HG03378 (cell line): ENCODE results near the gene TMEM204.

ENCODE experiments used
- ATAC-seq: cut with Tn5 transposase; IDR thresholded peaks from one replicate; pipeline ENCODE4 v1.9.1; 2021; ENCODE audit warnings: mild to moderate bottlenecking, moderate library complexity; ENCODE audit not compliant: unreplicated experiment

TMEM204 gene

DNA sequence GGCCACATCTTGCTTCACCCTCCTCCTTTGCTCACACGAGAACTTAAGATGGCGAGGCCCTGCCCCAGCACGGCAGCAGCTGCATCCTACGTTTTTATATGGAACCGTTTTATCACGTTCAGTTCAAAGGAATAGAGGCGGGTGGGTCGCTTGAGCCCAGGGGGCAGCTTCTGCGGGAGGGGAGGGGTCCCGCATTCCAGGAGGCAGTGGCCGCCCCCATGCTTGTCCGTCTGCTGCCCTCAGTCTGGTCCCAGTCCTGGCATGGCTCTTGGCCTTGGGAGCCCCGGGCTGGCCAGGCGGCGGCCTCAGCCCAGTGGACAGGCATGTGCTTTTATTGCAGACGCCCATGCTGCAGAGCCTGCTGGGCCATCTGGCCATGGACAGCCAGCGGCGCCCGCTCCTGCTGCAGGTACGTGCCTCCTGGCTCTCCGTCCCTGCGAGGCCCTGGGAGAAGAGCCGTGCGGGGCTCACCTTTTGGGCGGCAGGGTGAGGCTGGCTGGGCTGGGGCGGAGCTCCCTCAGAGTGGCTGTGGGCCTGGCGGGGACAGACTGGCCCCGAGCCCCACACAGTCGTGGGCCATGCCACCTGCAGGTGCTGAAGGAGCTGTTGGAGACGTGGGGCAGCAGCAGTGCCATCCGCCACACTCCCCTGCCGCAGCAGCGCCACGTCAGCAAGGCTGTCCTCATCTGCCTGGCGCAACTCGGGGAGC lies 33.6 kb upstream of the TMEM204 start:
- no peak for ATAC-seq

DNA sequence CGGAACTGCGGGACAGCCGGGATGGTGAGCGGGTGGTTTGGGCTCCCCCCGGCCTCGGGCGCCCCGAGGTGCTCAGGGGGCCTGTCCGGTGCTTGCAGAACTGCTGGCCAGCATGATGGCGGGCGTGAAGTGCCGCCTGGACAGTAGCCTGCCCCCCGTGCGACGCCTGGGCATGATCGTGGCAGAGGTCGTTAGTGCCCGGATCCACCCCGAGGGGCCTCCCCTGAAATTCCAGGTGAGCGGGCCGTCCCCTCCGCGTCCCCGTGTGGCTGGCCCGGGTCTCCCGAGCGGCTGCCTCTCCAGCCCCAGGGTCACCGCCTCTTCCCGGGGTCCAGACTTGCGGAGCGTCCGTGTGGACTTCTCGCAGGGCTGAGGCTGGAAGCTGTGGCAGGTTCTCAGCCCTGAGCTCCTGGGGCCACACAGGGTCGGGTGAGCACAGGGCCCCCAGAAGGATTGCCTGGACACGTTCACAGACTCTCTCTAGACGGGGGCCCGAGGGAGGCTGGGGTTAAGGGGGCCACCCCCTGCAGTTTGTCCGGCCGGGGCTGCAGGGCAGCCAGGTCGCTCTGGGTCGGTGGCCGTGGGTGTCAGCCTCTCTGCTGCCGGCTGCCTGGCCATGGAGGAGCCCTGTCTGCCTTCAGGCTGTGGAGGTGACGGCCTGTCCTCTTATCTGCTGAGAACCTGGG lies 32.9 kb upstream of the TMEM204 start:
- no peak for ATAC-seq

DNA sequence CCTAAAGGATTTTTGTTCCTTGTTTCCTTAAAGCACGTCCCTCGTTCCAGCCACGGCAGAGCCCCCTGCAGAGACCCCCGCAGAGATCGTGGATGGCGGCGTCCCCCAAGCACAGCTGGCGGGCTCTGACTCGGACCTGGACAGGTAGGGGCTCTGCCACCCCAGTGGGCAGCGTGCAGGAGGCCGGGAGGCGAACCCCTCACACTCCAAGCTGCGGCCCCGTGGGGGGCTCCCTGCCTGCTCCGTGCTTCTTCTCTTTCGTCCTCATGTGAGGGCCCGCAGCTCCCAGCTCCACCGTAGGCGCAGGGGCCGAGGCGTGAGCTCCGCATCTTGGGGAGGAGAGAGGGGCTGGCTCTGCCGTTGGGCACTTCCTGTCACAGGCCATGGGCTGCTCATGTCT lies 31.8 kb upstream of the TMEM204 start:
- ATAC-seq = no peak

DNA sequence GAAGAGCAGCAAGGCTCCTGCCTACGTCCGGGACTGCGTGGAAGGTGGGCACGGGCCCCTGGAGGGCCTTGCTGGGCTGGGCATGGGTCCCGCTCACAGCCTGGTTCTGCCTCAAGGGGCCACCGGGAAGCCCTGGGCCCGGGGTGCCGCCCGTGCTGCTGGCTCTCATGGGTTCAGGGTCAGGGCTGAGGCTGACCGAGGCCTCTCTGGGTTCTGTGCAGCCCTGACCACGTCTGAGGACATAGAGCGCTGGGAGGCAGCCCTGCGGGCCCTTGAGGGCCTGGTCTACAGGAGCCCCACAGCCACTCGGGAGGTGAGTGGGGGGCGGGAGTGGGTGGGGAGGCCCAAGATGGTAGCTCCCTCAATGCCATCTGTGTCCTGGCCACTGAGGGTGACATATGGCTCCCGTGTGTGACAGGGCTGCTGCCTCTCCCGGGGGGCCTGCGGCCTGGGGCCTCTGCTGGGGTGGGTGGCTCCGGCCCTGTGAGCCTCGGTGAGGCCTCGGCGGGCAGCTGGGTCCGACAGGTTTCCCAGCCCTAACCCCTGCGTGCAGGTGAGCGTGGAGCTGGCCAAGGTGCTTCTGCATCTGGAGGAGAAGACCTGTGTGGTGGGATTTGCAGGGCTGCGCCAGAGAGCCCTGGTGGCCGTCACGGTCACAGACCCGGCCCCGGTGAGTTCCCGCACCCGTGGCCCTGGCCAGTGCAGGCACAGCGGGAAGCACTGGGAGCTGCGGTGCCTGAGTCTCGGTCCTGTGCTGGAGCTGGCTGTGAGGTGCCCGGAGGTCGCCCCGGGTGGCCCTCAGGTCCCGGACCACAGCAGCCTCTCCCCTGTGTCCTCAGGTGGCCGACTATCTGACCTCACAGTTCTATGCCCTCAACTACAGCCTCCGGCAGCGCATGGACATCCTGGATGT lies 31.1 kb upstream of the TMEM204 start:
- ATAC-seq = no peak

DNA sequence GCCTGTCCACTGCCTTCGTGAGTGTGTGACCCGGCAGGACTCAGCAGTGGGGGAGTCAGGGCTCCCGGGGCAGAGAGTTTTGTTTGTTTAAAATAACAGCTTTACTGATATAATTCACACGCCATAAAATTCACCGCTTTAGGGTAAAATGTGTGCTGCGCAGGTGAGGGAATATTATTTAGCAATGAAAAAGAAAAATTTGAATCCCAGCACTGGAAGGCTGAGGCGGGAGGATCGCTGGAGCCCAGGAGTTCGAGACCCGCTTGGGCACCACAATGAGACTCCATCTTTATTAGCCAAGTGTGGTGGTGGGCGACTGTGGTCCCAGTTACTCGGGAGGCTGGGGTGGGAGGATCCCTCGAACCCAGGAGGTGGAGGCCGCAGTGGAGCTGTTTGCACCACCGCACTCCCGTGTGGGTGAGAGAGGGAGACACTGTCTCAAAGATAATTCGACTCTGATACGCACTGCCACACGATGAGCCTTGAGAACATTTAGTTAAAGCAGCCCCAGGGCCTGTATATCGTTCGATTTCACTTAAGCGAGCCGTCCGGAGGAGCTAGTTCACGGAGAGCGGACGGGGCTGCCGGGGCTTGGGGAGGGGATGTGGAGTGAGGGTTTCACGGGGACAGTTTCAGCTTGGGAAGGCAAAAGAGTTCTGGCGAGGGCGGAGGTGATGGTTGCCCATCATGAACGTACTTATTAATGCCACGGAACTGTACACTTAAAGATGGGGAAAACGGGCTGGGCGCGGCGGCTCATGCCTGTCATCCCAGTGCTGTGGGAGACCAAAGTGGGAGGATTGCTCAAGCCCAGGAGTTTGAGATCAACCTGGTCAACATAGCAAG lies 30.1 kb upstream of the TMEM204 start:
- no peak for ATAC-seq

DNA sequence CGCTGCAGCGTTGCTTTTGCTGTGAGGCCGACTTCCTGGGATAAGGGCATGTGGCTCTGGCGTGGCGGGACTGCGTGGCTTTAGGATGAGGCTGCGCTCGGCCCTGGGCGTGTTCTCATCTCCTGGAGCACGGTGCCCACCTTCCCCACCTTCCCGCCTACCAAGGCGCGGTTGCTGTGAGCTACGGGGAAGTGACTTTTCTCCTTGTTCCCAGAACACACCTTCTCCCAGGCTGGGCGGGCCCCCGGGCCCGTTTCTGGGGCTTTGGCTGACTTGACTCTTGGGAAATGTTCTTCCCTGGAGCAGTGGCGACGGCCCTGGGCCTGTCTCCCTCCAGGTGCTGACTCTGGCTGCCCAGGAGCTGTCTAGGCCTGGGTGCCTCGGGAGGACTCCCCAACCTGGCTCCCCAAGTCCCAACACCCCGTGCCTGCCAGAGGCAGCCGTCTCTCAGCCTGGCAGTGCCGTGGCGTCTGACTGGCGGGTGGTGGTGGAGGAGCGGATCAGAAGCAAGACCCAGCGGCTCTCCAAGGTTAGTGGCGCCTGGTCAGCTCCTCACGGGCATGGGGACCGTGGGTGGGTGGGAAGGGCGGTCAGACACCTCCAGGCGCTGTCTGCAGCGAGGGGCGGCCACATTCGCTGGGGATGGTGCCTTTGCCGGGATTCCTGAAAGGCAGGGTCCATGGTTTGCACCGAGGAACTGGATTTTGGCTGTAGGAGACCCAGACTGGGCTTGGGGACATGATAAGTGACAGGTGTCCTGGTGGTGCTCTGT lies 28.2 kb upstream of the TMEM204 start:
- ATAC-seq = no peak

DNA sequence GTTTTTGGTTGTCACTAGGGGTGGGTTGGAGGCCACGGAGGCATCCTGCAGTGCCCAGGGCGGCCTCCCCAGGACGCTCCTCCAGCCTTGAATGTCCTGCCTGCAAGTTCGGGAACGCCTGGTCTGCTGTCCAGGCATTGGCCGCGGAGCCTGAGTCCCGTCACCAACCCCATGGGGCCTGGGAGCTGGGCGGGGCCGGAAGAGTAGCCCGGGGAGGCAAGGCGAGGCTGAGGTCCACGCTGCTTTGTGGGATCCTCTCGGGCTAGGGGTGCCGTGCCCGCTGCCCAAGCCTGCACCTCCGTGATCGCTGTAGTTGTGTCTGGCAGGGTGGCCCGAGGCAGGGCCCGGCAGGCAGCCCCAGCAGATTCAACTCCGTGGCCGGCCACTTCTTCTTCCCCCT lies 27.6 kb upstream of the TMEM204 start:
- no peak for ATAC-seq

DNA sequence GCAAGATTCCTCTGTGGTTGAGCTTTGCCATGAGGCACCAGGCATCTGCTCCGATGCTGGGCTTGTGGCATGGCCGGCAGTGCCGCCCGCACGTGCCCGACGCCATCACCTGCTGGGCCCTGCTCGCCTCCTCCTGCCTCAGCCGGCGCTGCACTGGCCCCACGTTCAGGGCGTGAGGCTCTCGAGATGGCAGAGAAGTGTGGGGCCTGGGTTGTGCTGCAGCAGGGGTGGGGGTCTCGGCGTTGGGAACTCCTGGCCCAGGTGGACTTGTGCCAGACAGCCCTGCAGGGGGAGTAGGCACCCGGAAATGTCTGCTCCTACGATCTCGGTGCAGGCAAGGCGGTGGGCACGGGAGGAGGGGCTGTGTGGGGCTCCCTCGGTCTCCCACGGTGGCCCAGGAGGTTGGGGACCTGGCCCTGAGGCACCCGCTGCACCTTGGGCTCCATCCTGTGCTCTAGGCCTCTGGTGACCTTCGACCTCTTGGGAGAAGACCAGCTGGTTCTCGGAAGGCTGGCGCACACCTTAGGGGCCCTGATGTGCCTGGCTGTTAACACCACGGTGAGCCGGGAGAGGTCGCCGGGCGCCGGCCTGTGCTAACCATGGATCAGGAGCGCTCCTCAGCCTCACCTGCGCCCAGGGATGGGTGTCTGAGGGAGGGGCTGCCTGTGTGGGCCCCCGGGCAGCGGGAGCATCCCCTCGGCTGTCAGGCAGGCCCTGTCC lies 26.8 kb upstream of the TMEM204 start:
- no peak for ATAC-seq

DNA sequence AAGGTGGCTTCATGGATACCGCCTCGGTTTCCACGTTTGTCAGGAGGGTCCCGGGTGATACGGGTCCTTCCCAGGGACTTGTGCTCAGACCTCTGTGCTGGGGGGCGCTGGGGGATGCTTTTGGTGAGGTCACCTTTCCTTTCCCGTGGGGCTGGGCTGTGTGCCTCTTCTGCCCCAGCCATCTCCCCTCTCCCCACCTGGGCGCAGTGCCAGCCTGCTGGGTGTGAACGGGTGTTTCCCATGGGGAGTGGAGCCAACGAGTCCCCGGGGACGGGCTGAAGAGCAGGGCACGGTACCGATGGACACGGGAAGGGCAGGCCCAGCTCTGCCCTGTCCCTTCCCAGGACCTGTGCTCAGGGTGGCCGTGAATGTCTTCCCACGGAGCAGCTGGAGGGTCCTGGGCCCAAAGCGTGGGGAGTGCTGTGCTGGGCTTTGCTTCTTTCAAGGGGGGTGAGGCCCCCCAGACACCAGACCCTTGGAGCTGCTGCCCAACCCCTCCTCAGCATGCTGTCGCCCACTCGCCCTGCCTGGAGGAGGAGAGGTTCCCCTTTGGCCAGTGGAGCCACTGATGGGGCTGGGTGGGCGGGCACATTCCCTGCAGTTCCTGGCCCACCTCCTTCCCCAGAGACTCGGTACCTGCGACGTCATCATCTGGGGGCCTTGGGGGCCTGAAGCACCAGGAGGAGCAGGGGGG lies 24.8 kb upstream of the TMEM204 start:
- ATAC-seq = no peak

DNA sequence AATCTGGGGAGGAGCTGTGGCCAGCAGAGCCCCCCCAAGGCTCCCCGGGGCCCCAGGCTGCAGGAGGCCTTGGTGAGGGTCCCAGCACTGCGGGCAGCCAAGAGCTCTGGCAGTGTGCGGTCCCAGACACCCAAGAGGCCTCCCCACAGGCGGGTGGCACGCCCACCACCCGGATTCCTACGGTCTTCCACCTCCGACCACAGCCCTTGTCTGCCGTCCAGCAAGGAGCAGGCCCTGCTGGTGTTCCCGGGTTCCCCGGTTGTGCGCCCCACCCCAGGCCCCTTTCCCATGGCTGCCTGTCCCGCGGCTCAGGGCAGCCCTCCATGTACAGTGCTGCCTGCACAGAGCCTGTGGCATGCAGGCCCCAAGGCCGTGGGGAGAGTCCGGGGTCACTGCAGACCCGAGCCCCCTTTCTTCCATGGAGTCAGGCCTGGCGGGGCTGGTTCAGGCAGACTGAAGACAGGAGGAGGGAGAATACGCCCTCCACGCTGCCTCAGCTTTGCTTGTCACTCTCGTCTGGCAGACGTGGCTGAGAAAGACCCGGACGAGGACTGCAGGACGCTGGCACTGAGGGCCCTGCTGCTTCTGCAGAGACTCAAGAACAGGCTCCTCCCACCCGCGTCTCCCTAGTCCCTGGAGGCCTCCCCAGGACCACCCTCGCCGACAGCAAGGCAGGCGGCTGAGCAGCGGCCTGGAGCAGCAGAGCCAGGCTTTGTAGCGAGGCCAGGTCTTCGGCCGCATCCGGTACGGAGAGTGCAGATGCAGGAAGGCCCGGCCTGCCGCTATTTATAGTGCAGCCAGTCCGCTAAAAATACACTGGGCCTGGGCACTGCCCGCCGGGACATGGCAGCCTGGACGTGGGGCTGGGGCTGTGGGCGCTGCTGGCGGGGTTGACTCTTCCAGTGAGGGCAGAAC lies 23.9 kb upstream of the TMEM204 start:
- no peak for ATAC-seq

DNA sequence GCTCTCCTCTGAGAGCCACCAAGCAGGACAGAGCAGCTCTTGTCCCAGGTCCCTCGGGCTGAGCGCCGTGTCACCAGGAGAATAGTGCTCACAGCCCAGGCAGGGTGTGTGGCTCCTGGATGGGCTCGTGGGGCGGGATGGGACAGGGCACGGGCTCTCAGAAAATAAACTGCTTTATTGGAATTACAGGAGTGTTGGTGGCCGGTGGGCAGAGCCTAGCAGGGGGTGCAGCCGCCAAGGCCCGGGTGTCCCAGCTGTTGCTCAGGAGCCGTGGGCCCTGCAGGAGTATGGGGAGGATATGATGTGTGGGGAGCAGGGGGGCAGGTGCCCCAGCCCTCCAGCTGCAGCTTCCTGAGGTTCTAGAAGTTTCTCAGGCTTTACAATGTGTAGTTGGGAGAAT lies 23.2 kb upstream of the TMEM204 start:
- ATAC-seq = no peak

DNA sequence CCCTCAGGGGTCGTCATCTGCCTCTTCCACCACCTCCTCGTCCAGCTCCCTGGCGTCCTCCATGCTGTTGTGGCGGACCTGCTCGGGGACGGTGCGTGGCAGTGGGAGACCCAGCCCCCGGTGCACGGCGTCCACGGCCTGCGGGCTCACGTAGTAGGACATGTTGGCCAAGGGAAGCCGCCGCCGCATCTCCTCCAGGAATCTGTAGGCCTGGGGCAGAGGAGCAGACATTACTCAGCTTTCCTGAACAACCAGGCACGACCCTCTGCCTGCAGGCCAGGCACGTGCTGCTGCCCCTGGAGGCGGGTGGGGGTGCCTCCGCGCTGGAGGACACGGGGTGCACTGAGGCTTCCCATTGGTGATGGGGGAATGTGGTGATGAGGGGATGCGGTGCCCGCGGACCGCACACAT lies 22.5 kb upstream of the TMEM204 start:
- no peak for ATAC-seq

DNA sequence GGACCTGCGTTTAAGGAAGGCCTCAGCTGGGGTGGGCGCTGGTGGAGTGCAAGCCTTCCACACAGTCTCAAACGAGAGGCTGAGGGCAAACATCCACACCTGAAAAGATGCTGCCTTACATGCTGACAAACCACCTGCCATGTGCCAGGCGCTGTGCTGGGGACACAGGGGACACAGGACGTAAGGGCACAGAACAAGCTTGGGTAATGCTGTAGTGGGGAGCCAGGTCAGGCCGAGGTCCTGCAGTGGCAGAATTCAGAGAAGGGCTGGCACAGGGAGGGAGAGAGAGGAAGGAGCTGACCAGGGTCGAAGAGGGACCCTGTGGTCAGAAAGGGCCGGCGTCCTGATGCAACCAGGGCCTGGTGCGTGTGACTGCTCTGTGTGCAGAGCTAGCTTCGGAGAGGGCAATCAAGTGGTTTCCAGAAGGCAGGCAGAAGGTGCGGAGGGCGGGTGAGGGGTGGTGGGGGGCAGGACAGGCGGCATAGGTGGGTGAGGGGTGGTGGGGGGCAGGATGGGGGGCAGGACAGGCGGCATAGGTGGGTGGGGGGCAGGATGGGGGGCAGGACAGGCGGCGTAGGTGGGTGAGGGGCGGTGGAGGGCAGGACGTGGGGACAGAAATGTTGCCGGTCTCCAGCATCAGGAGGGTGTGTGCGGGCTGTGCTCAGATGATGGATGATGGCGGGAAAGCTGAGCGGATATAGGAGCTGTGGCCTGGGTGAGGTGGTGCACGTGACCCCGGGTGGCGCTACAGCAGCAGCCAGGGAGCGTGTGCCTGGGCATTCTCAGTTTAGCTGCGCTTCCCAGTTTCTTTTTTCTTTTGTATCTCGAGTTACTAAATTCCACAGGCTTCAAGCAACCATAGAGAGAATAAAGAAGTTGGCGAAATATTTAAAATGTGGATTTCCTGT lies 21.6 kb upstream of the TMEM204 start:
- no peak for ATAC-seq

DNA sequence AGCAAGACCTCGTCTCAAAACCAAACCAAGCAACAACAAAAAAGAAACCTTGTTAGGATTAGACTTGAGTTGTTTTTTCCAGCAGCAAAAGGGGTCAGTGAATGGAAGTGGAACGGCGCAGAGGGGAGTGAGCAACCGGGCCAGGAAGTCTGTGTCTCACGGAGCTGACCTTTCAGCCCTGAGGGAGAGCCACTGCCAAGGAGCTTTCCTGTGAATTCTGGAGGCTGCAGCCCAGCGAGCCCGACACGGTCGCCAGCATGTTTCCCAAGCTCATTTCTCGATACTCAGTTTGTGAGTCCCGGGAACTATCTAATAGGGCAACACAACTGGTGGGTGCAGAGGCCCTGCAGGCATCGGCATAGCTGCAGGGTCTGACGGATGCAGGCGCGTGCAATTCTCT lies 20.7 kb upstream of the TMEM204 start:
- no peak for ATAC-seq

DNA sequence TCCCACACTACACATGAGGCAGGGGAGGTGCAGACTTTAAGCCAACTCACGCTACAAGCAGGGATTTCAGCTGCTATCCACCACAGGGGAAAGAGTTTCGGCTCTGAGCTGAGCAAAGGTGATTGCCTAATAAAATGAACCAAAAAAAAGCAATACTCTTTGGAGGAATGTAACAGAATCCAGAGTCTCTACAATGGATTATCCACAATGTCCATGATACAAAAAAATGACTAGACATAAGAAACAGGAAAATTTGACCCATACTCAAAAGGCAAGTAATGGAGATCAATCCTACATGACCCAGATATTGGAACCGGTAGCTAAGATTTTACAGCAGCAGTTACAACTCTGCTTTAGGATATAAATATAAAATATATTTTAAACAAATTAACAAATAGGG lies 19.0 kb upstream of the TMEM204 start:
- no peak for ATAC-seq

DNA sequence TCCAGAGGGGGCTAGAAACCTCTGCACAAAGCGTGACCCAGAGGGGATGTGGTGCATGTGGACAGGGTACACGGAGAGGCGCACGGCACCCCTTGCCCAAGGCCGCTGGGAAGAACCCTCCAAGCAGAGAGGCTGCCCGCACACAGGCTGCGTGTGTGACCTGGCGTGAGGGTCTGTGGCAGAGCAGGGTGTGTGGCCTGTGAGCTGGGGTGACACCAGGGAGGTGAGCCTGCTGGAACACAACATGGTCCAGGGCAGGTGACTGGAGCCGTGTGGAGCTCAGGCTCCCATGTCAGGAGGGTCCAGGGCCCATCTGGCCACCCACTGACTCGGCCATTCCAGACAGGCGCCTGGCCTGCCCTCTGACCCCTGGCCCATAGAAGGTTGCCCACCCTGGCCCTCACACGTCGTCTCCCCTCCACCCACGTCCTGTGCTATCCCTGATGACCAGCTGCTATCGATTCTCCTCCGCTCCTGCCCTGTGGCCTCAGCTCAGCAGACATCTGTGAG lies 14.8 kb upstream of the TMEM204 start:
- ATAC-seq = no peak

DNA sequence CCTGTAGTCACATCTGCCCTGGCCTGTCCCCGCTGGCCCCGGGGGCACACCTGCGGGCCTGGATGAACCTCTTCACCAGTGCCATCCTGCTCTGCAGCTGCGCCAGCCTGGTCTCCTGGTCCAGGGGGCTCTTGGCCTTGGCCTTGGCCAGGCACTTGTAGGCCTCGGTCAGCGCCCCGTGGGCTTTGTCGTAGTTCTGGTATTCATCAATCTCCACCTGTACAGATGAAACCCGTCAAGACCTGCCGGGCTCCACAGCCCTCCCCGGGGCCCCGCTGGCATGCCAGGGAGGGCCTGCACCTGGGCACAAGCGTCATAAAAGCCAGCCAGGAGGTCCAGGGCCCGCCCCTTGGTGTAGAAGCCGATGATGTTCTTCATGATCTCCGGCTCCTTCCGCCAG lies 13.6 kb upstream of the TMEM204 start:
- no peak for ATAC-seq
